Endometrial microvascular endothelial cells (primary cell): ENCODE measurements around the gene PRIMPOL. TPM values are rescaled to one million over a fixed set of nuclear protein-coding genes. Genes with fewer than 3 reads are reported as not detected.
"Not testable (repeated sequence)": the region's sequence is repeated elsewhere in the genome, so short reads cannot be mapped to it uniquely, and the experiment has no call there.

Source experiments
- in situ Hi-C: cut with HindIII; loops from 2 replicates; pipeline ENCODE4 v1.10.0; 2017; ENCODE audit warnings: low sequenced_read_pairs, low pct_unique_long_range_greater_than_20kb; ENCODE audit errors: inconsistent ontology term
- total RNA-seq: library from RNA; depleted of rRNA; stranded (reverse); fragments of >200 nt; gene quantifications from one replicate; pipeline ENCODE4 v1.2.3, GENCODE V29; 2015; ENCODE audit errors: inconsistent ontology term

The PRIMPOL gene
- total RNA-seq, 1 donor from 2014 or later, result 8.1 TPM

DNA sequence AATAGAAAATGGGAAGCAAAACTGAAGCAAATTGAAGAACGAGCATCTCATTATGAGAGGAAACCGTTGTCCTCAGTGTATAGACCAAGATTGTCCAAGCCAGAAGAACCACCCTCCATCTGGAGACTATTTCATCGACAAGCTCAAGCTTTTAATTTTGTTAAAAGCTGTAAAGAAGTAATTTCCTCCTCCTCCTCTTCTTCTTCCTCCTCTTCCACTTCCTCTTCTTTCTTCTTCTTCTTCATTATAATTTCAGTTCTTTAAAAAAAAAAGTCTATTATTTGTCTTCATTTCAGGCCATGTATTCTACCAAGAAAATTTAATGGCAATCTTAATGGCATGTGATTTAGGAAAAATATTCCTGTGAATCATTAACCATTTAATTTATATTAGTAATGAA is 7.6 kb downstream of the PRIMPOL start:
- in situ Hi-C loops, result no loop called here

DNA sequence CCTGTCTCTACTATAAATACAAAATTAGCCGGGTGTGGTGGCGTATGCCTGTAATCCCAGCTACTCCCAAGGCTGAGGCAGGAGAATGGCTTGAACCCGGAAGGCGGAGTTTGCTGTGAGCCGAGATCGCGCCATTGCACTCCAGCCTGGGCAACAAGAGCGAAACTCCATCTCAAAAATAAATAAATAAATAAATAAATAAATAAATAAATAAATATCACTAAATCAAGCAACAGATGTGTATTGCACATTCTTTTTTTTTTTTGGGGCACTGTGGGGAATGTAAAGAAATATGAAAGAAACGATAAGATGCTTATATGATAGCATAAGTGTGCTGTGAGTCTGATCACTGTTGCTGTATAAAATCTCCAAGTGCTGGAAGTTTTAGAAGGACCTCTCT is 8.3 kb downstream of the PRIMPOL start:
- in situ Hi-C loops, result not testable (repeated sequence)

- in situ Hi-C loops, result no loop called here
Observed at GRCh38 chr4:184660978-184661377, 11.4 kb downstream of the PRIMPOL start.

- in situ Hi-C loops, result no loop called here
Observed at GRCh38 chr4:184662236-184662635, 12.7 kb downstream of the PRIMPOL start.

DNA sequence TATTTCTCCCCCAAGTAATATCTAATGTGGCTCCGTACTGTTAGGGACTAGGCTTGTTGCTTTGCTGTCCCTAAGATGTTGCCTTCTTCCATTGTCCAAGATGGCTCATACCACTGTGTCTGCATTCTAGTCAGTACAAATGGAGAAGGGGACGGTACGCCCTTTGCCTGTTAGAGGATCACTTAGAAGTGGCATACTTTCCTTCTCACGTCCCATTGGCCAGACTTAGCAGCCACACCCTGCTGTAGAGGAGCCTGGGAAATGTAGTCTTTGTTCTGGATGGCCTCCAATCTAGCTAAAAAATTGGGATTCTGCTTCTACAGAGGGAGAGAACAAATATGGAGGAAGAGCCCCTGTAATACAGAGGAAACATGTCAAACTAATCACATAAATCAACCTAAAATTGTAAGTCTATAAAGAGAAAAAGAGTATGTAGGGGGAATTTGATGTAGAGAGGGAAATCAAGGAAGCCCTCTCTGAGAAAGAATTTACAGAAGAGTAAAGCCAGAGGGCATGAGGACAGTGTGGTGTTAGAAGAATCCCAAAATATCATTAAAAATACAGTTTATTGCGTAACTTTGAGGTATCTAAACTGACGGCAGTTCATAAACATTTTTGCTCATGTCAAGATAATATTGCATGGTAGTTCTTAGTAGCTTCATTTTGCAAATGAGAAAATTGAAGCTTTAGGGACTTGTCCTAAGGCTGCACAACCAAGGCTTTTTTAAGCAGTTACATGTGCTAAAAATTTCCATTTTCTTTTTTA is 15.1 kb downstream of the PRIMPOL start:
- in situ Hi-C loops, result no loop called here

DNA sequence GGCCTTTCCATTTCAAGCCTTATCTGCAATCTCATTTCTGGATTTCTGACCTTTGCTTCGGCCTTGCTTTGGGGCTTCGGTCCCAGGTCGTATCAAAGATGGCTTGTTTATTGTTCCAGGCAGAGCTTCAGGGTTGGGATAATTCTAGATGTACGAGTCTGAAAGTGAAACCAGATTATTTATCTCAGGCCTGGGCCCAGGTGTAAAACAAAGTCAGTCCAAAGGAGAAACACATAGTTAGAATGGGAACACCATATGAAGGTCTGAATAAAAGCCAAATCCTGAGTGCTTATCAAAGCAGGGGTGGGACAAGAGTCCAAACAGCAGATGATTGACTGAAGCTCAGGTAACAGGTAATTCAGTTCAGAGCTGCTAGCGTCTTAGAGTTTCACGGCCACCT is 17.1 kb downstream of the PRIMPOL start:
- in situ Hi-C loops, result no loop called here

DNA sequence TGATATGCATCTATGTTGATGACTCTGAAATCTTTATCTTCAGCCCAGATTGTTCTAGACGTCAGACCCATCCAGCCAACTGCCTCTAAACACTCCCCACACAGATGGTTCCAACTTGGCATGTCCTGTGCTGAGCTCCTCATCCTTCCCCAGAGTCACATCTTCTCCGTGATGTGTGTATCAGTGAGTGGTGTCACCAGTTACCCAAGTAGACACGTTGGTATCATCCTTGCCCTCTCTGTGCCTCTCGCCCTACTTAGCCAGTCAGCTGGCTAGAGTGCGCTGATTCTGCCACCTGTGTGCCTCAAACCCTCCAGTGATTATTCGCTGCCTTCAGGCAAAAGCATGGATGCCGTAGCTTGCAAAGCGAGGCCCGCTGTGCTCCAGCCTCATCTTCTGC is 18.6 kb downstream of the PRIMPOL start:
- in situ Hi-C loops, result no loop called here

GRCh38 chr4:184668511-184669114 is 19.1 kb downstream of the PRIMPOL start:
- in situ Hi-C loops, result no loop called here

DNA sequence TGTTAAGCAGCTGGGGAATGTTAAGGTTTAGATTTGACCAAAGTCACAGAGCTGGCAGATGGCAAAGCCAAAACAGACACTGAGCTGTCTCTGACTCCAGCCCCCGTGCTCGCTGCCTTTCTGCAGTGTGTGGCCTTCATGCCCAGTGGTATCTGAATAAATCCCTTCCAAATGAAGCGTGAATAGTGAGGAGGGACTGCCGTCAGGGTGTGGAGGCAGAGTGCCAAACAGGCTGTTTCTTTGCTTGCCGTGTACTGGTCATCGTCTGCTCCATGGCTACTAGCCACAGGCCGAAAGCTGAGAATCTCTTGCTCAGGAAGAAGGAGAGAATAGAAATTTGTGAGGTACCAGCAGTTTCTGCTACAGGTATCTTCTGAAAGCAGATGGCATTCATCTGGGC is 19.7 kb downstream of the PRIMPOL start:
- in situ Hi-C loops, result no loop called here

- in situ Hi-C loops, result no loop called here
Observed at GRCh38 chr4:184671101-184671500, 21.6 kb downstream of the PRIMPOL start.

DNA sequence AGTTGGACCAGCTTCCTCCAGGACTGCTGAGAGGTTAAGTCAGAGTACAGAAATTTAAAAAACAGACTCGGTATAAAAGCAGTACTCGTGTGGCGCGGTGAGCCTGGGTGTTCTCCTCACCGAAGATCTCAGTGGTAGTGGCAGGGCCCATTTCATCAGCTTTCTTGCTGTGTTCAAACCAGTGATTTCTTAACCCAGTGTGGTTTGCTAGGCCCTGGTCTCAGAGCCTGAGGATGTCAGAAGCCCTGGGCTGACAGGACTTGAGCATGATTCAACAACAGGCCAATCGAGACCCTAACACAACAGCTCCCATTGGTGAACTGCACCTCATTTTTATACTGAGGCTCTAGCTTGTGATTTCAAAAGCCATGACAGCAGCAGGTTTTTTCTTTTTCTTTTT is 23.2 kb downstream of the PRIMPOL start:
- in situ Hi-C loops, result no loop called here

GRCh38 chr4:184674011-184674410 is 24.5 kb downstream of the PRIMPOL start:
- in situ Hi-C loops, result no loop called here

DNA sequence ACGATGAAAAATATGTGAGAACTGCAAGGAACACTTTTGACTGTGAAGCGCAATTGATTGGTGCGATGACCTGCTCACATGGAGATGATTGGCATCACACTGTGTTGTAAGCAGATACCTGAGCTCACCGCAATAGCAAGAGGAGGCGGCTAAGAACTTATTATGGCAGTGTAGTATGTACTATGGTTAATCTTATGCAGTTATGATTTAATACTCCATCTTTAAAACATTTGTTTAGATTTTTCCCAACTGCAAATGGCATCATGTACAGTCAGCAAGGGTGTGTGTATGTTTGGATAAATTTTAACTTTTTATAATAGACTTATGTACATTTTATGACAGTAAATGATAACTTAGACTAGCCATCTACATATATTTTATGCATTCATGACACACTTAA is 25.5 kb downstream of the PRIMPOL start:
- in situ Hi-C loops, result no loop called here

DNA sequence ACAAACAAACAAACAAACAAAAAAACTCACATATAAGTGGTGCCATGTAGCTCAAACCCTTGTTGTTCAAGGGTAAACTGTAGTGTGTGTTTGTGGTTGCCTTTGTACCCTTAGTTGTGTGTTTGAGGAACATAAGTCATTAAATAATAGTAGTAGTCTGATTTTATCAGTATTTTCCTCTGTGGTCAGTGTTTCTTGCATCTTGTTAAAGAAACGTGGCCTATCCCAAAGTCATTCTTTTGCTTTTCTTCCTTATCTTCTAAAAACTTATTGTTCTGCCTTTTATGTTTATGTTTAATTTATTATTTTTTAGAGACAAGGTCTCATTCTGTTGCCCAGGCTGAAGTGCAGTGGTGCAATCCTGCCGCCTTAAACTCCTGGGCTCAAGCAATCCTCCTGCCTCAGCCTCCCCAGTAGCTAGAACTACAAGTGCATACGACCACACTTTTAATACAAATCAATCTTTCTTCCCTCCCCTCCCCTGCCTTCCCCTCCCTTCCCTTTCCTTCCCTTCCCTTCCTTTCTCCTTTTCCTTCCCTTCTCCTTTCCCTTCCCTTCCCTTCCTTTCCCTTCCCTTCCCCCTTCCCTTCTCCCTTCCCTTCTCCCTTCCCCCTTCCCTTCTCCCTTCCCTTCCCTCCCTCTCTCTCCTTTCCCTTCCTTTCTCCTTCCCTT is 26.4 kb downstream of the PRIMPOL start:
- in situ Hi-C loops, result no loop called here

DNA sequence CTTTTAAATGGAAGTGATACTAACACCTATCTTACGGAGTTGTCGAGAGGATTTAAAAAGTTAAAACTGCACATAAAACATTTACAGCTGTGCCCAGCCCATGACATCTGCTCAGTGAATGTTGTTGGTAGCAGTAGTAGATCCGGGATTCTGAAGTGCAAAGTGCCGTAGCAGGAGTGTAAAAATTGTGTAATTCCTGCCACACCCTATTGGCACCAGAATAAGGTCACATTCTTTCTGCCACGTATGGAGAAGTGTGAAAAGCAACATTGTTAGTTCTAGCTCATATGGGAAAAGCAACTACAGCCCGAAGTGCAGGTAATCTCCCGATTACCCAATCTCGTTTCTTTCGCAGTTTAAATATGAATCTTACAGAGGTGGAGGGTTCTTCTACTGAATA is 31.2 kb downstream of the PRIMPOL start:
- in situ Hi-C loops, result no loop called here

DNA sequence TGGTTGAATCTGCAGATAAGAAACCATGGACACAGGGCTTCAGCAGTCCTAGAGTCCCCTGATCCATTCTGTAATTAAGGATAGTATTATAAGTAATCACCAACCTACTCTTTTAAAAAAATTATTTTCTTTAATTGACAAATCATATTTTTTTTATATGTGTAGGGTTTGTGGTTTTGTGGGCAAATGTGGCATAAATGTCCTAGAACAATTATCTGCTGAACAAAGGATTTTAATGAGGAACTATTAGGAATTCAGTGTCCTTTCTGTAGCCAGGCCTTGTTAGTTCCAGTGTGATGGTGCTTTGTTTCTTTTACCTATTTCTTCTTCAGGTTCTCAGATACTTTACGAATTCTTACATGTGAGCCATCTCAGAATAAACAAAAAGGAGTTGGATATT is 32.4 kb downstream of the PRIMPOL start:
- in situ Hi-C loops, result no loop called here

DNA sequence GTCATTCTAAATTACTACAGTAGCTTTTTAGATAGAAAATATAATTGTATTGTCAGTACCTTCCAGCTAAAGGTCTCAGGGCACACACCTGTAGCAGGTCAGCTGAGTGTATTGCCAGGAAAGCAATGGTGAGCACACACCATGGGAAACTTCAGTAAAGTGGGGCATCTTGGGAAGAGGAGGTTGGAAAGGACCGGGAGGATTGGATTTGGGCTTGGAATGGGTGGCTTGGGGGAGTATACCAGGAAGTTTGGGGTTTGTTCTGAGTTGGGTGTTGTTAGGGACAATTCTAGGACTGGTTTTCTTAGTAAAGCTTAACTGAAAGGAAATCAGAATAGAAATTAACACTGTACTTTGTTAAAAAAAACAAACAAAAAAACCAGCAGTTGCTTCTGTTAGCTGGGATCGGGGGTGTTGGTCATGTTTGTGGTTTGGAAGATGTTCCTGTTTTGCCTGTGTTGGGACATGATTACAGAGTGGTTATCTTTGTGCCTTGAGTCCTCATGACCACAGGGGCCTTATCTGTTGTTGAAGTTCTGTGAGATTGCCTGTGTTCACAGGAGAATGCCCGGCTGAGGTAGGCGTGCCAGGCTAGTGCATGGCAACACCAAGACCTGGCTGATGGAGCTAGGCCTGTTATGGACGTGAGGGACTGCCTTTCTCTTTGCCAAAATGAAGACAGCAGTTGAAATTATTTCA is 35.1 kb downstream of the PRIMPOL start:
- in situ Hi-C loops, result no loop called here

DNA sequence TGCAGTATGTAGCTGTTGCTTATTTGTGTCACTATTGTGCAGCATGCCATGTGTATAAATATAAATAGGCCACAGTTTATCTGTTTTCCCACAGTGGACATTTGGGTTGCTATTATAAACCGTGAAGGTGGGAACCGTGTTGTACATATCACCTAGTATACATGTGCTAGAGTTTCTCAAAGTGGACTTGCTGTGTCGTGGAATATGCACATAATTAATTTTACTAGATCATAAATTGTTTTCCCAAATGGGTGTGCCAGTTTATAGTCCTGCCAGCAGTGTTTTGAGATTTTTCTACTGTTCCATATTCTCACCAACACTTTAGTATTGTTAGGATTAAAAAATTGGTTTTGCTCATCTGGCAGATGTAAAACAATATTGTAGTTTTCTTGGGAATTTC is 38.5 kb downstream of the PRIMPOL start:
- in situ Hi-C loops, result no loop called here

- in situ Hi-C loops, result no loop called here
Observed at GRCh38 chr4:184688447-184688846, 38.9 kb downstream of the PRIMPOL start.

- in situ Hi-C loops, result no loop called here
Observed at GRCh38 chr4:184689681-184690080, 40.1 kb downstream of the PRIMPOL start.
